ENCODE measurements around the gene KMT5B. TPM values are rescaled to one million over a fixed set of nuclear protein-coding genes. Genes with fewer than 3 reads are reported as not detected.

KMT5B gene
- total RNA-seq, 1 experiment from 2014 or later, result 35.1 TPM

DNA sequence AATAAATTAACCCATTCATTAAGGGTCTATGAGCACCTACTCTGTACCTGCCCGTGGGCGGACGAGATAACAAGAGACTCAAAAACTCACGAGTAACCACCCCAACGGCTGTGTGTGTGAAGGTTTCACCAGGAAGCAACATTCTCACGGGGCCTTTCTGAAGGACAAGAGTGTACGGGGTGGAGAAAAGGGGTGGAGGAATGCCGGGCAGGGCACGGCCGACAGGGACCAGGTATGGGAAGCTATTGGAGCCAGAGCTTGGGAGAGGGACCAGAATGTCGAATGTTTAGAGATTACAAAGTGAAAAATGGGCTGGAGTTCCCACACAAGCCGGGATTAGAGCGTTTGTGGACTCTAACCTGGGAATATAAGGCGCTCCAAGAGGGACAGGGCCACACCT lies 1.6 kb downstream of the KMT5B start:
- POLR2A ChIA-PET, result no interaction called here
- Histone ChIP-seq H3K79me2 (ENCODE audit: insufficient read depth, low read length) (peaks cover 57% of the 10 kb centered on the region), H3K9me2 (ENCODE audit: insufficient read depth) (no peaks in the 10 kb centered on the region), H3K27ac (ENCODE audit: low read depth, low read length) (no peak overlapping the region), H4K20me1 (ENCODE audit: insufficient read depth) (peaks cover 9% of the 10 kb centered on the region; the same call in 1 of the 2 replicates), H3K9me3 (ENCODE audit: control insufficient read depth in 1 of 2, insufficient read depth in 1 of 2, low read depth in 1 of 2, low read length in 2 of 2) (no peaks in the 10 kb centered on the region), H2AFZ (ENCODE audit: low read depth, low read length, poor library complexity, severe bottlenecking) (no peak overlapping the region), H3K9ac (ENCODE audit: low read length) (no peak overlapping the region), H3K4me3 (replicated peaks in 1 of 2; ENCODE audit: low read depth in 1 of 2, low read length in 2 of 2) (peak overlapping the region; percentile 65 to 92; a peak in 3 of 4 replicates), H3K27me3 (ENCODE audit: insufficient read depth, low read length) (no peaks in the 10 kb centered on the region), H3K36me3 (ENCODE audit: control insufficient read depth in 1 of 2, insufficient read depth in 2 of 2, low read length in 2 of 2) (no peaks in the 10 kb centered on the region), H3K4me1 (ENCODE audit: control insufficient read depth in 1 of 2, insufficient read depth in 2 of 2, low read length in 2 of 2) (peaks cover 8 to 38% of the 10 kb centered on the region in 2 experiments; a peak in 3 of 4 replicates), H3K4me2 (ENCODE audit: low read length) (peak overlapping the region; percentile 99)
- ATAC-seq (no peak), DNase-seq (ENCODE audit: low read depth, low spot score) (no peak)
- BruUV-seq (replicated peaks), result no TSS peak
- TF ChIP-seq FOSL1 (IDR thresholded peaks at IDR 0.05; ENCODE audit: low read depth), result no peak
- TF ChIP-seq CEBPB (IDR thresholded peaks at IDR 0.05; ENCODE audit: low read depth), result no peak
- no peak for TF ChIP-seq YY1 (IDR thresholded peaks at IDR 0.05; ENCODE audit: extremely low read depth, insufficient replicate concordance, low read depth, low read length)
- no peak for TF ChIP-seq SIN3A (IDR thresholded peaks at IDR 0.05; ENCODE audit: low read depth)
- TF ChIP-seq POLR2AphosphoS5 (IDR thresholded peaks at IDR 0.05; ENCODE audit: low read depth, low read length), result no peak
- no peak for TF ChIP-seq JUND (IDR thresholded peaks at IDR 0.05)
- TF ChIP-seq SRF (IDR thresholded peaks at IDR 0.05; ENCODE audit: low read depth), result no peak
- TF ChIP-seq, protein P1, sequence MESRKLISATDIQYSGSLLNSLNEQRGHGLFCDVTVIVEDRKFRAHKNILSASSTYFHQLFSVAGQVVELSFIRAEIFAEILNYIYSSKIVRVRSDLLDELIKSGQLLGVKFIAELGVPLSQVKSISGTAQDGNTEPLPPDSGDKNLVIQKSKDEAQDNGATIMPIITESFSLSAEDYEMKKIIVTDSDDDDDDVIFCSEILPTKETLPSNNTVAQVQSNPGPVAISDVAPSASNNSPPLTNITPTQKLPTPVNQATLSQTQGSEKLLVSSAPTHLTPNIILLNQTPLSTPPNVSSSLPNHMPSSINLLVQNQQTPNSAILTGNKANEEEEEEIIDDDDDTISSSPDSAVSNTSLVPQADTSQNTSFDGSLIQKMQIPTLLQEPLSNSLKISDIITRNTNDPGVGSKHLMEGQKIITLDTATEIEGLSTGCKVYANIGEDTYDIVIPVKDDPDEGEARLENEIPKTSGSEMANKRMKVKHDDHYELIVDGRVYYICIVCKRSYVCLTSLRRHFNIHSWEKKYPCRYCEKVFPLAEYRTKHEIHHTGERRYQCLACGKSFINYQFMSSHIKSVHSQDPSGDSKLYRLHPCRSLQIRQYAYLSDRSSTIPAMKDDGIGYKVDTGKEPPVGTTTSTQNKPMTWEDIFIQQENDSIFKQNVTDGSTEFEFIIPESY (IDR thresholded peaks at IDR 0.05; ENCODE audit: extremely low read depth, insufficient replicate concordance, low read length), result no peak
- TF ChIP-seq, protein P2, sequence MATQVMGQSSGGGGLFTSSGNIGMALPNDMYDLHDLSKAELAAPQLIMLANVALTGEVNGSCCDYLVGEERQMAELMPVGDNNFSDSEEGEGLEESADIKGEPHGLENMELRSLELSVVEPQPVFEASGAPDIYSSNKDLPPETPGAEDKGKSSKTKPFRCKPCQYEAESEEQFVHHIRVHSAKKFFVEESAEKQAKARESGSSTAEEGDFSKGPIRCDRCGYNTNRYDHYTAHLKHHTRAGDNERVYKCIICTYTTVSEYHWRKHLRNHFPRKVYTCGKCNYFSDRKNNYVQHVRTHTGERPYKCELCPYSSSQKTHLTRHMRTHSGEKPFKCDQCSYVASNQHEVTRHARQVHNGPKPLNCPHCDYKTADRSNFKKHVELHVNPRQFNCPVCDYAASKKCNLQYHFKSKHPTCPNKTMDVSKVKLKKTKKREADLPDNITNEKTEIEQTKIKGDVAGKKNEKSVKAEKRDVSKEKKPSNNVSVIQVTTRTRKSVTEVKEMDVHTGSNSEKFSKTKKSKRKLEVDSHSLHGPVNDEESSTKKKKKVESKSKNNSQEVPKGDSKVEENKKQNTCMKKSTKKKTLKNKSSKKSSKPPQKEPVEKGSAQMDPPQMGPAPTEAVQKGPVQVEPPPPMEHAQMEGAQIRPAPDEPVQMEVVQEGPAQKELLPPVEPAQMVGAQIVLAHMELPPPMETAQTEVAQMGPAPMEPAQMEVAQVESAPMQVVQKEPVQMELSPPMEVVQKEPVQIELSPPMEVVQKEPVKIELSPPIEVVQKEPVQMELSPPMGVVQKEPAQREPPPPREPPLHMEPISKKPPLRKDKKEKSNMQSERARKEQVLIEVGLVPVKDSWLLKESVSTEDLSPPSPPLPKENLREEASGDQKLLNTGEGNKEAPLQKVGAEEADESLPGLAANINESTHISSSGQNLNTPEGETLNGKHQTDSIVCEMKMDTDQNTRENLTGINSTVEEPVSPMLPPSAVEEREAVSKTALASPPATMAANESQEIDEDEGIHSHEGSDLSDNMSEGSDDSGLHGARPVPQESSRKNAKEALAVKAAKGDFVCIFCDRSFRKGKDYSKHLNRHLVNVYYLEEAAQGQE (IDR thresholded peaks at IDR 0.05; ENCODE audit: low read depth), result no peak
- no peak for TF ChIP-seq EGR1 (IDR thresholded peaks at IDR 0.05; ENCODE audit: low read depth)
- TF ChIP-seq TCF7L2 (IDR thresholded peaks at IDR 0.05; ENCODE audit: borderline replicate concordance, extremely low read depth, insufficient read depth, insufficient read length), result no peak
- TF ChIP-seq SP1 (IDR thresholded peaks at IDR 0.05; ENCODE audit: low read depth), result no peak
- TF ChIP-seq ELF1 (IDR thresholded peaks at IDR 0.05; ENCODE audit: borderline replicate concordance, low read depth), result no peak
- TF ChIP-seq, protein P3, sequence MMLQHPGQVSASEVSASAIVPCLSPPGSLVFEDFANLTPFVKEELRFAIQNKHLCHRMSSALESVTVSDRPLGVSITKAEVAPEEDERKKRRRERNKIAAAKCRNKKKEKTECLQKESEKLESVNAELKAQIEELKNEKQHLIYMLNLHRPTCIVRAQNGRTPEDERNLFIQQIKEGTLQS (IDR thresholded peaks at IDR 0.05), result no peak
- no peak for TF ChIP-seq ZNF274 (IDR thresholded peaks at IDR 0.05; ENCODE audit: low read depth, low read length)
- TF ChIP-seq, protein P4, sequence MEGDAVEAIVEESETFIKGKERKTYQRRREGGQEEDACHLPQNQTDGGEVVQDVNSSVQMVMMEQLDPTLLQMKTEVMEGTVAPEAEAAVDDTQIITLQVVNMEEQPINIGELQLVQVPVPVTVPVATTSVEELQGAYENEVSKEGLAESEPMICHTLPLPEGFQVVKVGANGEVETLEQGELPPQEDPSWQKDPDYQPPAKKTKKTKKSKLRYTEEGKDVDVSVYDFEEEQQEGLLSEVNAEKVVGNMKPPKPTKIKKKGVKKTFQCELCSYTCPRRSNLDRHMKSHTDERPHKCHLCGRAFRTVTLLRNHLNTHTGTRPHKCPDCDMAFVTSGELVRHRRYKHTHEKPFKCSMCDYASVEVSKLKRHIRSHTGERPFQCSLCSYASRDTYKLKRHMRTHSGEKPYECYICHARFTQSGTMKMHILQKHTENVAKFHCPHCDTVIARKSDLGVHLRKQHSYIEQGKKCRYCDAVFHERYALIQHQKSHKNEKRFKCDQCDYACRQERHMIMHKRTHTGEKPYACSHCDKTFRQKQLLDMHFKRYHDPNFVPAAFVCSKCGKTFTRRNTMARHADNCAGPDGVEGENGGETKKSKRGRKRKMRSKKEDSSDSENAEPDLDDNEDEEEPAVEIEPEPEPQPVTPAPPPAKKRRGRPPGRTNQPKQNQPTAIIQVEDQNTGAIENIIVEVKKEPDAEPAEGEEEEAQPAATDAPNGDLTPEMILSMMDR (IDR thresholded peaks at IDR 0.05 in 2 of 3, conservative IDR thresholded peaks at IDR 0.05 in 1 of 3; ENCODE audit: borderline replicate concordance in 1 of 3, insufficient read depth in 1 of 3, low read depth in 2 of 3, low read length in 2 of 3), result no peak
- TF ChIP-seq EZH2phosphoT487 (IDR thresholded peaks at IDR 0.05; ENCODE audit: borderline replicate concordance), result no peak
- TF ChIP-seq EZH2 (IDR thresholded peaks at IDR 0.05), result no peak
- TF ChIP-seq POLR2A (IDR thresholded peaks at IDR 0.05; ENCODE audit: borderline replicate concordance, extremely low read depth, insufficient read depth, insufficient read length), result no peak
- RAD21 ChIA-PET (ENCODE audit: low non-redundant PET in 1 of 2, low total read pairs in 2 of 2, uncharacterized antibody in 2 of 2, unreplicated experiment in 2 of 2), result no interaction called here
- intact Hi-C loops (cut with micrococcal nuclease), result no loop called here
- CTCF ChIA-PET, result interaction anchor here (1.1 kb wide), 1 partner anchor 202 kb away, joined by 4 read pairs; the partner anchor contains the start of gene ALDH3B1

Measured in HCT116 (cell line).